DND-41 (cell line): ENCODE data around the gene PLCL1.
A peak's percentile ranks its signal among the peaks of the same experiment; 100 is the strongest.

Experiments used
- ATAC-seq: fragments of 200-7000 bp; cut with Tn5 transposase; 3 replicates; pipeline ENCODE4 v1.9.1; 2021; ENCODE audit warnings: low read depth; ENCODE audit not compliant: insufficient read depth
- DNase-seq: peaks from one replicate; pipeline ENCODE4 v3.0.0-alpha.2; 2020
- H2AFZ ChIP-seq: 2 replicates; pipeline ENCODE4 v1.6.0; 2012; ENCODE audit warnings: low read depth, low read length
- H3K27ac ChIP-seq: 2 replicates; pipeline ENCODE4 v1.5.1; 2012; ENCODE audit warnings: low read length, inconsistent platforms
- H3K27me3 ChIP-seq: fragments of 200-600 bp; sonication (generic); 2 replicates; pipeline ENCODE4 v1.6.0; 2012; ENCODE audit warnings: low read length, mild to moderate bottlenecking, inconsistent platforms; ENCODE audit not compliant: insufficient read depth, poor library complexity
- H3K36me3 ChIP-seq: 2 replicates; pipeline ENCODE4 v1.5.1; 2012; ENCODE audit warnings: low read length, inconsistent platforms; ENCODE audit not compliant: insufficient read depth
- H3K4me1 ChIP-seq: 2 replicates; pipeline ENCODE4 v1.5.1; 2012; ENCODE audit warnings: mild to moderate bottlenecking, low read length; ENCODE audit not compliant: insufficient read depth
- H3K4me2 ChIP-seq: 2 replicates; pipeline ENCODE4 v1.6.0; 2012; ENCODE audit warnings: mild to moderate bottlenecking, moderate library complexity, low read length, inconsistent platforms; ENCODE audit not compliant: insufficient read depth
- H3K4me3 ChIP-seq, 2 experiments: fragments of 200-600 bp in 1 of 2; shearing (Covaris generic) in 1 of 2; 2 replicates each; pipeline ENCODE4 v1.5.1; 2012 to 2016; ENCODE audit warnings: inconsistent platforms in 2 of 2, low read length in 2 of 2, mild to moderate bottlenecking in 2 of 2, low read depth in 1 of 2, moderate library complexity in 1 of 2
- H3K79me2 ChIP-seq: 2 replicates; pipeline ENCODE4 v1.6.0; 2012; ENCODE audit warnings: low read length, inconsistent platforms; ENCODE audit not compliant: insufficient read depth
- H3K9ac ChIP-seq: 2 replicates; pipeline ENCODE4 v1.6.0; 2012; ENCODE audit warnings: low read depth, mild to moderate bottlenecking, inconsistent platforms, low read length, moderate library complexity
- H3K9me3 ChIP-seq: 2 replicates; pipeline ENCODE4 v1.5.1; 2012; ENCODE audit warnings: low read length, moderate library complexity, mild to moderate bottlenecking, inconsistent platforms; ENCODE audit not compliant: insufficient read depth, severe bottlenecking
- H4K20me1 ChIP-seq: 2 replicates; pipeline ENCODE4 v1.6.0; 2012; ENCODE audit warnings: low read length; ENCODE audit not compliant: insufficient read depth
- EZH2 ChIP-seq: IDR thresholded peaks from 3 replicates; pipeline ENCODE4 v1.6.1; 2012; ENCODE audit warnings: borderline replicate concordance, low read depth, mild to moderate bottlenecking, moderate library complexity, low read length, inconsistent platforms; ENCODE audit not compliant: severe bottlenecking
- TF ChIP-seq, protein P1 (sequence below): IDR thresholded peaks from 2 replicates; pipeline ENCODE4 v1.5.1; 2012; ENCODE audit warnings: borderline replicate concordance, low read length, moderate library complexity, mild to moderate bottlenecking; ENCODE audit not compliant: poor library complexity, severe bottlenecking; ENCODE audit errors: extremely low read depth

The PLCL1 gene

DNA sequence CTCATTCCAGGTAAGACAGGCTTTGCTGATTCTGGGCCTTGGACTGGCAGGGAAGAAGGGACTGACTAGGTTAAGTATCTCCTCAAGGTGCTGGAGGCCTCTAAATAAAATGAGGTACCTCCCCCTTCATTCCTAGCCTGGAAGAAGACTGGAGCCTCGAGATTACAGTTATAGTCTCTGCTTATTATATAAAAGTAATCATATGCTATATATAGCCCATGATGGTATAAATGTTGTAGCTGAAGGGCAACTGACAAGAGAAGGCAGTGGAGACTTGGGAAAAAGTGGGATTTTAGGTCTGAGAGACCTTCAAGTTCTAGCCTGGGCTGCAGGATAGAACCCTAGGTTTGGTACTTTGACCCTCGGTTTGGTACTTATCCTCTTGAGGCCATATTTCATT is 248.3 kb downstream of the PLCL1 start:
- no peaks in the 10 kb centered on the region for H3K4me1 ChIP-seq
- TF ChIP-seq, protein P1, sequence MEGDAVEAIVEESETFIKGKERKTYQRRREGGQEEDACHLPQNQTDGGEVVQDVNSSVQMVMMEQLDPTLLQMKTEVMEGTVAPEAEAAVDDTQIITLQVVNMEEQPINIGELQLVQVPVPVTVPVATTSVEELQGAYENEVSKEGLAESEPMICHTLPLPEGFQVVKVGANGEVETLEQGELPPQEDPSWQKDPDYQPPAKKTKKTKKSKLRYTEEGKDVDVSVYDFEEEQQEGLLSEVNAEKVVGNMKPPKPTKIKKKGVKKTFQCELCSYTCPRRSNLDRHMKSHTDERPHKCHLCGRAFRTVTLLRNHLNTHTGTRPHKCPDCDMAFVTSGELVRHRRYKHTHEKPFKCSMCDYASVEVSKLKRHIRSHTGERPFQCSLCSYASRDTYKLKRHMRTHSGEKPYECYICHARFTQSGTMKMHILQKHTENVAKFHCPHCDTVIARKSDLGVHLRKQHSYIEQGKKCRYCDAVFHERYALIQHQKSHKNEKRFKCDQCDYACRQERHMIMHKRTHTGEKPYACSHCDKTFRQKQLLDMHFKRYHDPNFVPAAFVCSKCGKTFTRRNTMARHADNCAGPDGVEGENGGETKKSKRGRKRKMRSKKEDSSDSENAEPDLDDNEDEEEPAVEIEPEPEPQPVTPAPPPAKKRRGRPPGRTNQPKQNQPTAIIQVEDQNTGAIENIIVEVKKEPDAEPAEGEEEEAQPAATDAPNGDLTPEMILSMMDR = no peak
- TF ChIP-seq EZH2 = no peak
- no peaks in the 10 kb centered on the region for H3K9me3 ChIP-seq
- no peak for ATAC-seq
- H2AFZ ChIP-seq = no peak overlapping the region
- no peaks in the 10 kb centered on the region for H3K79me2 ChIP-seq
- H3K4me3 ChIP-seq = no peak overlapping the region
- H3K27me3 ChIP-seq = no peaks in the 10 kb centered on the region
- DNase-seq = no peak
- no peak overlapping the region for H3K27ac ChIP-seq
- no peaks in the 10 kb centered on the region for H3K36me3 ChIP-seq
- H4K20me1 ChIP-seq = no peaks in the 10 kb centered on the region
- no peak overlapping the region for H3K9ac ChIP-seq
- H3K4me2 ChIP-seq = no peak overlapping the region

DNA sequence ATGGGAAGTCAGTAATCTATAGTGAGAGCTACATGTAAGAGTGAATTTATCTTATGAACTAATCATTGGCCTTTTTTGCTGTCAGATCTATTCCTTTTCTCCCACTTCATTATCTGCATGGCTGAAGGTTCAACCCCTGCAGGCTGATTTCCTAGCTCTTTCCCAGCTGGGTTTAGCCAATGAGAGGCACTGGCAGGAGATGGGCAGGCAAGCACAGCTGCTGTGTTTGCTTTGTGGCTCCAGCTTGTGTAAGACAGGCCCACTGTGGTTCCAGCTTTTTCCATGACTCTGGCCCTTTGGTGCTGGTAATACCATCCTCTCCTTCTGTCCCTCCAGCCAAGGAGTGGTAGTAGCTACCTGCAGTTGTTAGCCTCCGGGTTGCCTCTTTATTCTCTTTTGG is 248.8 kb downstream of the PLCL1 start:
- TF ChIP-seq, protein P1 = no peak
- no peak for TF ChIP-seq EZH2
- H3K4me2 ChIP-seq = no peak overlapping the region
- ATAC-seq = no peak

DNA sequence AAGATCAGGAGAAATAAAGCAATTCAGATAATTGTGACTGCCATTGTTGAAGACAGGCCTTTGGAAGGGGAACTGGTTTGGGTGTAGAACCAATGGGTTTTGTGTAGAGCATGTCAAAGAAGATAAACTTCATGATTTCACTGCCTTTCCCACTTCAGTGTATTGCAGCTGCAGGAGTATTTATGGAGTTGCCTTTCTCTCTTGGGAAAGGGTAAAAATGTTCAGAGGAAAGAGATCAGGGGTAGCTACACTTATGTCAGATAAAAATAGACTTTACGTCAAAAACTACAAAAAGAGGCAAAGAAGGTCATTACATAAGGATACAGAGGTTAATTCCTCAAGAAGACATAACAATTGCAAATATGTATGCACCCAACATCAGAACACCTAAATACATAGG is 249.4 kb downstream of the PLCL1 start:
- Histone ChIP-seq H4K20me1 (no peaks in the 10 kb centered on the region), H3K79me2 (no peaks in the 10 kb centered on the region), H3K9ac (no peak overlapping the region), H2AFZ (no peak overlapping the region), H3K27ac (no peak overlapping the region), H3K9me3 (no peaks in the 10 kb centered on the region), H3K4me2 (no peak overlapping the region), H3K27me3 (no peaks in the 10 kb centered on the region), H3K4me1 (no peaks in the 10 kb centered on the region), H3K36me3 (no peaks in the 10 kb centered on the region), H3K4me3 (no peak overlapping the region)
- ATAC-seq (no peak), DNase-seq (no peak)
- no peak for TF ChIP-seq EZH2
- TF ChIP-seq, protein P1 = no peak

More for the DNA sequence above, 248.8 kb downstream of the PLCL1 start:
- Histone ChIP-seq H3K9ac (no peak overlapping the region), H3K4me1 (no peaks in the 10 kb centered on the region), H2AFZ (no peak overlapping the region), H4K20me1 (no peaks in the 10 kb centered on the region), H3K36me3 (no peaks in the 10 kb centered on the region), H3K79me2 (no peaks in the 10 kb centered on the region), H3K9me3 (no peaks in the 10 kb centered on the region), H3K4me3 (no peak overlapping the region), H3K27ac (no peak overlapping the region), H3K27me3 (no peaks in the 10 kb centered on the region)
- no peak for DNase-seq

DNA sequence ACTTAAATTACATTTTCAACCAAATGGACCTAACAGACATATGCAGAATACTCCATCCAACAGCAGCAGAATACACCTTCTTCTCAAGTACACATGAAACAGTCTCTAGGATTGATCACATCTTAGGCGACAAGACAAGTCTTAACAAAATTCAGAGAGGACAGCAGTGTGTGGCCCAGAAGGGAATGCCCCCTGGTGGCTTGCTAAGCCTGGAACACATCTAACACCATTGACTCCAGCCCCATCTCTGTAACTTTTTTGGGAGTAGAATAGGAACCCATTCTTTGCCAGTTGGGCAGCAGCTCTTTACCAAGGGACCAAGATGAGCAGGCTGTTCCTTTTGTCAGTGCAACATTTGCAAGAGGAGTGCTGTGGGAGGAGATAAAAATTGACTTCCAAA is 249.9 kb downstream of the PLCL1 start:
- peak; percentile 73 for ATAC-seq
- no peak for TF ChIP-seq EZH2
- TF ChIP-seq, protein P1 = peak; percentile 56
- H2AFZ ChIP-seq = no peak overlapping the region
- no peak overlapping the region for H3K4me2 ChIP-seq
- H4K20me1 ChIP-seq = no peaks in the 10 kb centered on the region
- no peaks in the 10 kb centered on the region for H3K27me3 ChIP-seq
- no peak overlapping the region for H3K27ac ChIP-seq
- H3K79me2 ChIP-seq = no peaks in the 10 kb centered on the region
- peak; percentile 23 for DNase-seq
- no peaks in the 10 kb centered on the region for H3K4me1 ChIP-seq
- no peaks in the 10 kb centered on the region for H3K9me3 ChIP-seq
- H3K4me3 ChIP-seq = no peak overlapping the region
- H3K36me3 ChIP-seq = no peaks in the 10 kb centered on the region
- no peak overlapping the region for H3K9ac ChIP-seq
